Uterus (tissue), 2 donors: ENCODE results near the gene APC2.

Experiments used
- POLR2A ChIP-seq, 2 donors: fragments of 450-650 bp; IDR thresholded peaks; one replicate each; pipeline ENCODE4 v1.6.1; 2016; ENCODE audit warnings: antibody characterized with exemption in 2 of 2, mild to moderate bottlenecking in 1 of 2, moderate library complexity in 1 of 2
- TF ChIP-seq, protein P1 (sequence below), 4 experiments: fragments of 200-600 bp in 2 of 4; fragments of 450-650 bp in 2 of 4; sonication (generic) in 2 of 4; IDR thresholded peaks; one replicate each; pipeline ENCODE4 v1.5.1; 2016 to 2019; ENCODE audit warnings: antibody characterized with exemption in 4 of 4, mild to moderate bottlenecking in 2 of 4, moderate library complexity in 1 of 4

DNA sequence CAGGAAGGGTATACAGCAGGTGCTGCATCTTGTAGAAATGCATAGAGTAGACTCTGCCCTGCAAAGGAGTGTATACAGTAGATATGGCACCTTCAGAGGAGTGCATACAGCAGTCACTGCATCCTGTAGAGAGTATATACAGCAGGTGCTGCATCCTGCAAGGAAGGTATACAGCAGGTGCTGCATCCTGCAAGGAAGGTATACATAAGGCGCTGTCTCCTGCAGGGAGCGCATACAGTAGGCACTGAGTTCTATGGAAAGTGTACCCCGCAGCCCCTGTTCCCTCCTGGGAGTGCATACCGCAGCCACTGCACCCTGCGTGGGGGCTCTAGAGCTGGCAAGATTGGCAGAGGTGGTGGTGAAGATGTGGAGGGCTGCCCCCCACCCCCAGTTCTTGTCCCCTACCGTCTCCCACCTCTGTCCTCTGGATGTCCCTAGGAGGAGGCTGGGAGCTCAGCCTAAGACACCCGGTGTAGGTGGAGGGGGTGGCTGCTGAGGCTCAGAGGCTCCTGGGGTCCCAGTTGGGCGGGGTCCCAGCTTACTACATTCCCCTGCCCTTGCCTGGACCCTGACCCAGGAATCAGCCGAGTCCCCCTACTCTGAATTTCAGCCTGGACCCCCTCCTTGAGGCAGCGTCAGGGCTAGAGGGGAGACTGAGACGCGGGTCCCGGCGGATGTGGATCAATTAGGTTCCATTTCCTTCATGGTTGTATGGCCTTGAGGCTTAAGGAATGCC lies 65.2 kb downstream of the APC2 start:
- TF ChIP-seq POLR2A (IDR thresholded peaks at IDR 0.05) = no peak
- TF ChIP-seq, protein P1, sequence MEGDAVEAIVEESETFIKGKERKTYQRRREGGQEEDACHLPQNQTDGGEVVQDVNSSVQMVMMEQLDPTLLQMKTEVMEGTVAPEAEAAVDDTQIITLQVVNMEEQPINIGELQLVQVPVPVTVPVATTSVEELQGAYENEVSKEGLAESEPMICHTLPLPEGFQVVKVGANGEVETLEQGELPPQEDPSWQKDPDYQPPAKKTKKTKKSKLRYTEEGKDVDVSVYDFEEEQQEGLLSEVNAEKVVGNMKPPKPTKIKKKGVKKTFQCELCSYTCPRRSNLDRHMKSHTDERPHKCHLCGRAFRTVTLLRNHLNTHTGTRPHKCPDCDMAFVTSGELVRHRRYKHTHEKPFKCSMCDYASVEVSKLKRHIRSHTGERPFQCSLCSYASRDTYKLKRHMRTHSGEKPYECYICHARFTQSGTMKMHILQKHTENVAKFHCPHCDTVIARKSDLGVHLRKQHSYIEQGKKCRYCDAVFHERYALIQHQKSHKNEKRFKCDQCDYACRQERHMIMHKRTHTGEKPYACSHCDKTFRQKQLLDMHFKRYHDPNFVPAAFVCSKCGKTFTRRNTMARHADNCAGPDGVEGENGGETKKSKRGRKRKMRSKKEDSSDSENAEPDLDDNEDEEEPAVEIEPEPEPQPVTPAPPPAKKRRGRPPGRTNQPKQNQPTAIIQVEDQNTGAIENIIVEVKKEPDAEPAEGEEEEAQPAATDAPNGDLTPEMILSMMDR (IDR thresholded peaks at IDR 0.05) = no peak
